ENCODE data around the gene CNTNAP2.
"Not testable (repeated sequence)": the region's sequence is repeated elsewhere in the genome, so short reads cannot be mapped to it uniquely, and the experiment has no call there.

The CNTNAP2 gene

GRCh38 chr7:147089608-147090007 lies 973.0 kb downstream of the CNTNAP2 start:
- no peak for DNase-seq (ENCODE audit: low read depth)
- H3K4me3 ChIP-seq (ENCODE audit: low read depth, low read length): no peak overlapping the region

- DNase-seq (ENCODE audit: low read depth): no peak
- no peak overlapping the region for H3K4me3 ChIP-seq (ENCODE audit: low read depth, low read length)
These were observed 980.0 kb downstream of the CNTNAP2 start for GRCh38 chr7:147096629-147097028.

DNA sequence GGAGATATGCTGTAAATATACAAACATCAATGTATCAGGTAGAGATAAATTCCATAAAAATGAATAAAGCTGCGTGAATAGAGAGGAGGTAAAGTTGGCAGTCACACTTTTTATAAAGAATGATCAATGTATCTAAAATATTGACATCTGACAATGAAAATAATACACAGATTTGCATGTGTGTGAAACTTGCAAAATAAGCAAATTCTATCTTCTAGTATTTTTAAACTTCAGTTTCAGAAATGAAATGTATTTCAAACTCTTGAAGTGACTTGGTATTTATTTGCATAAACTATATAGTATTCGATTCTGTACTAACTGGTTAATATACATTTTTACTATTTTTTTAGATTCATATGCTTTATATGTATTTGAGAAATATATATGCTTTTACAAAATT lies 986.6 kb downstream of the CNTNAP2 start:
- H3K4me3 ChIP-seq (ENCODE audit: low read depth, low read length): no peak overlapping the region
- no peak for DNase-seq (ENCODE audit: low read depth)

DNA sequence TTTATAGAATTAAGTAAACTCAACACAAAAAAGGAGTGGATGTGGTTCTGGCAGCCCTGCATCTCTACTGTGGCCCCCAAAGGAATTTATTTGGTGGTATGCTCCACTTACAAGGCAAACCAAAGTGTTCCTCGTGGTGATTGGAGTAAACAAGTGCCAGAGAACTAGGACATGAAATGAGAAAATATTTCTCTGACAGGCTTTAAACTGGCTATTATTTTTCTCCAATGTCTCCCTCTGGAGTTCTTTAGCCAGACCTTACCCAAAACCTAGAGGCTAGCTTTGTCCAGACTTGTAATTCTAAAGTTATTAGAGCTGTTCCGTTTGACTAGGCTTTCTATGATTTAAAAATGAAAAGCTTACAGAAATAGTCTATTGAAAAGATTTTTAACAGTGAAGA lies 990.1 kb downstream of the CNTNAP2 start:
- DNase-seq (ENCODE audit: low read depth): no peak
- H3K4me3 ChIP-seq (ENCODE audit: low read depth, low read length): no peak overlapping the region

DNA sequence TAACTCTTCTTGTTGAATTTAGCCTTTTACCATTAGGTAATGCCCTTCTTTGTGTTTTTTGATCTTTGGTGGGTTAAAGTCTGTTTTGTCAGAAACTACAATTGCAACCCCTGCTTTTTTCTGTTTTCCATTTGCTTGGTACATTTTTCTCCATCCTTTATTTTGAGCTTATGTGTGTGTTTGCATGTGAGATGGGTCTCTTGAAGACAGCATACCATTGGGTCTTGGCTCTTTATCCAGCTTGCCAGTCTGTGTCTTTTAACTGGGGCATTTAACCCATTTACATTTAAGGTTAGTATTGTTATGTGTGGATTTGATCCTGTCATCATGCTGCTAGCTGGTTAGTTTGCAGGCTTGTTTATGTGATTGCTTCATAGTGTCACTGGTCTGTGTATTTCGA lies 997.9 kb downstream of the CNTNAP2 start:
- DNase-seq (ENCODE audit: low read depth); H3K4me3 ChIP-seq (ENCODE audit: low read depth, low read length): not testable (repeated sequence)

DNA sequence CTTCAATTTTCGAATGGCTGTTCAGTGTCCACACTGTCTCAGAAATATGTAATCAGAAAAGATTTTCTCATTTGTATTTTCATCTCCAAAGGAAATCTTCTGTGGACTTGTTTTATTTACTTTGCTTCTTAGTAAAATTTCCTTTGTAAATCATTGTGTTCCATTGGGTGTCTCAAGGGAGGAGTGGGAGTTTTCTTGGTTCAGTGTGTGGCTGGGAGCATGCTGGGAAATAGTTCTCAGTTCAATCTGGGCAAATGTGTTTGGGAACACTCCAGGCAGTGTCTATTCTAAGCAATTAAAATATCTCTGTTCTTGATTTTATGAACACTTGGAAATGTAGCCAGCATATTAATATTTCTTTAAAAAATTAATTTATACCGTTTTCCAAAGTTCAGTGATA lies 1019.8 kb downstream of the CNTNAP2 start:
- no peak overlapping the region for H3K4me3 ChIP-seq (ENCODE audit: low read depth, low read length)
- peak; percentile 0 for DNase-seq (ENCODE audit: low read depth)

GRCh38 chr7:147145194-147145593 lies 1028.6 kb downstream of the CNTNAP2 start:
- no peak for DNase-seq (ENCODE audit: low read depth)
- H3K4me3 ChIP-seq (ENCODE audit: low read depth, low read length): no peak overlapping the region

GRCh38 chr7:147146169-147146568 lies 1029.6 kb downstream of the CNTNAP2 start:
- H3K4me3 ChIP-seq (ENCODE audit: low read depth, low read length): no peak overlapping the region
- no peak for DNase-seq (ENCODE audit: low read depth)

GRCh38 chr7:147151661-147152060 lies 1035.1 kb downstream of the CNTNAP2 start:
- H3K4me3 ChIP-seq (ENCODE audit: low read depth, low read length): no peak overlapping the region
- DNase-seq (ENCODE audit: low read depth): no peak

GRCh38 chr7:147153571-147153970 lies 1037.0 kb downstream of the CNTNAP2 start:
- no peak for DNase-seq (ENCODE audit: low read depth)
- no peak overlapping the region for H3K4me3 ChIP-seq (ENCODE audit: low read depth, low read length)

- DNase-seq (ENCODE audit: low read depth): no peak
These were observed 1044.8 kb downstream of the CNTNAP2 start for GRCh38 chr7:147161405-147161804.

GRCh38 chr7:147170341-147171012 lies 1053.9 kb downstream of the CNTNAP2 start:
- no peak for DNase-seq (ENCODE audit: low read depth)
- no peak overlapping the region for H3K4me3 ChIP-seq (ENCODE audit: low read depth, low read length)

More at GRCh38 chr7:147161405-147161804, 1044.8 kb downstream of the CNTNAP2 start:
- H3K4me3 ChIP-seq (ENCODE audit: low read depth, low read length): no peak overlapping the region

DNA sequence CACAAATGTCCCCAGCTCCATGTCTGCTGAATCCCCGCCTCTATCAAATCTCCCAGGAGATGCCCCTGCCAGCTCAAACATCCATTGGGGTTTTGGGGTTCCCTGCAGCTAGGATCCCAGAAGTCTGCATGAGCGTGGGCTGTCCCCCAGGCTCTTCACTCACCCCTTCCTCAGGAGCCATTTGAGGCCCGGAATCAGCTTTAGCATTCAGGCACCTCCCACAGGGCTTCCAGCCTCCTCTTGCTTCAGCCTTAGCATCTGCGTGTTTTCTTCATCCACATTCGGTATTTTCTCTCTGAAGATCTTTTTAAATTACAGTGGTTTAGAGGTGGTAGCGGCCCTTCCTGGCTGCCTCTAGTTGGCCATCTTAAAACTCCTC lies 1054.4 kb downstream of the CNTNAP2 start:
- no peak overlapping the region for H3K4me3 ChIP-seq (ENCODE audit: low read depth, low read length)
- no peak for DNase-seq (ENCODE audit: low read depth)

DNA sequence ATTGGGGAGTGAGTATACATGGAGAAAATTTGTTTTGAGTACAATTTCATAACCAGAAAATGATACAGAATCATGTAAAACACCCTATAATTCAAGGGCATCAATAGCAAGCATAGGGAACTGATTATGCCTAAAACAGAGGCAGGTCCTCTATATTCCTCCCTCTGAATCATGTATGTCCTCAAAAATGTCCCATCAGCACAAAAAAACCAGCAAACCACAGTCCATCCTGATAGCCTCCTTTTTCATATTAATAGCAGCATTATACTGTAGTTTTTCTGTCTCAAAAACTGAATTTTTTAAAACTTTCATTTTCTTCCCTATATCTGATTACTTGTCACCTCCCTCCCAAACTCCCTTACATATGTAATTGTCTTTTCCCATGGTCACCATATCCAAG lies 1057.3 kb downstream of the CNTNAP2 start:
- no peak for DNase-seq (ENCODE audit: low read depth)
- no peak overlapping the region for H3K4me3 ChIP-seq (ENCODE audit: low read depth, low read length)

GRCh38 chr7:147182874-147183273 lies 1066.3 kb downstream of the CNTNAP2 start:
- peak; percentile 8 for DNase-seq (ENCODE audit: low read depth)
- no peak overlapping the region for H3K4me3 ChIP-seq (ENCODE audit: low read depth, low read length)

- no peak for DNase-seq (ENCODE audit: low read depth)
- H3K4me3 ChIP-seq (ENCODE audit: low read depth, low read length): no peak overlapping the region
These were observed 1066.7 kb downstream of the CNTNAP2 start for GRCh38 chr7:147183276-147183675.

DNA sequence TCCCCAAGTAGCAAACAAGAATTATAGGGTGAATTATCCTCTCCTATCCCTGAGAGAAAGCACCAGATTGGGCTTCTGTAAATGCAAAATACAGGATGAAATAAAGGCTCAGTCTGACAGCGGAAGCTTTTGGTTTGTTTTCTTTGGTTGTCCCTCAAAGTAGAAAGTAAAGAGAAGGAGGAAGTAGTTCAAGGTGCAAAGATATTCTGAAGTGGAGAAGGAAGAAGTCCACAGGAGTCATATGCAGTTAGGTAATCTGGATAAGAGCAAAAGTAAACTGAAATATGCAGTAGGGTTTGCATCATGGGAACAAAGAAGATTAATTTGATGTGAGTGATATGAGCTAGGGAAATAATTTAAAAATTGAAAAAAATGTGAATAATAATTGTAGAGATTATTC lies 1071.9 kb downstream of the CNTNAP2 start:
- no peak overlapping the region for H3K4me3 ChIP-seq (ENCODE audit: low read depth, low read length)
- no peak for DNase-seq (ENCODE audit: low read depth)

DNA sequence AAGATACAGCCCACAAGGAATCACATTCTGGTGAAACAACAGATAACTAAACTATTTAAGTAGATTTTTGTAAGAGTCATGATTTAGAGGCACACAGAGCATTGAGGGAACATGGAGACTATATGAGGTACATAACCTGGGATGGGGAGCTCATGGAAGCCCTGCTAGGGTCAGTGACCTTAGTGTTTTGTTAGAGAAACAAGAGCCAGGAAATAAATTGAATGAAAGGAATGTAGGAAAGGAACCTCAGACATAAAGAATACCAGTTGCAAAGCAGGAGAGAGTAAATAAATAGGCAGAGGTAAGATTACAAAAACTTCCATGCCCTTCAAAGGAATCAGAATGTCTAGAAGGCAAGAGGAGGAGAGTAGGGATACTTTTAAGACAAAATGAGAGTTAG lies 1076.9 kb downstream of the CNTNAP2 start:
- no peak for DNase-seq (ENCODE audit: low read depth)
- H3K4me3 ChIP-seq (ENCODE audit: low read depth, low read length): no peak overlapping the region

DNA sequence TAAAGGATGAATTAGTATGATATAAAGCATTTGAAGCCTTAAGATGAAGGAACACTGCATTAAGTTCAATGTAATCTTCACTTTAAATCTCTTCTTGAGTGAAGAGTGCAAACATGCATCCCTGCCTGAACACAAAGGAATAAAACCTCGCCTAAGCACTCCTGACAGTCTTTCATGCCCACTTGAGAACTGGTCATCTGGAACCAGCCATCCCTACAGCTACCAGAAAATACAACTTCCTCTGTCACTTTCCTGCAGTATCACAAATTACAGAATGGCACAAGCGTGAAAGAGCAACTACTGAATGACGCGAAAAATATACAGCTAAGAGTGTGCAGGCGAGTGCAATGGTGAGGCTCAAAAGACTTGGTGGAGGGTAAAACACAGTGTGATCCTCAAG lies 1079.9 kb downstream of the CNTNAP2 start:
- no peak for DNase-seq (ENCODE audit: low read depth)

DNA sequence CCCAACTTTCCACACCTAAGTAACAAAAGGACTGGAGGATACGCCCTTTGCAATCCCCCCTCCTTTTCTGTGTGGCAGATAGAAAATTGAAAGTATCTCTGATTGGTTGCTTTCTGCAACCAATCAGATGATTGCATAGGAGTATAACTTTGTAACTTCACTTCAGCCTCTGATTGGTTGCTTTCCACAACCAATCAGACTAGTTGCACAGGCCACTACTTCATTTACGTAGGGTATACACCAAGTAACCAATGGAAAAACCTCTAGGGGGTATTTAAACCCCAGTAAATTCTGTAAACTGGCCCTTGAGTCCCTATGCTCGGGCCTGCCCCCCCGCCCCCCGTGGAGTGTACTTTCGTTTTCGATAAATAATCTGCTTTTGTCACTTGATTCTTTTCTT lies 1080.4 kb downstream of the CNTNAP2 start:
- no peak for DNase-seq (ENCODE audit: low read depth)
- no peak overlapping the region for H3K4me3 ChIP-seq (ENCODE audit: low read depth, low read length)

More for the DNA sequence above, 1079.9 kb downstream of the CNTNAP2 start:
- no peak overlapping the region for H3K4me3 ChIP-seq (ENCODE audit: low read depth, low read length)

- no peak overlapping the region for H3K4me3 ChIP-seq (ENCODE audit: low read depth, low read length)
- no peak for DNase-seq (ENCODE audit: low read depth)
These were observed 1083.3 kb downstream of the CNTNAP2 start for GRCh38 chr7:147199868-147200267.

DNA sequence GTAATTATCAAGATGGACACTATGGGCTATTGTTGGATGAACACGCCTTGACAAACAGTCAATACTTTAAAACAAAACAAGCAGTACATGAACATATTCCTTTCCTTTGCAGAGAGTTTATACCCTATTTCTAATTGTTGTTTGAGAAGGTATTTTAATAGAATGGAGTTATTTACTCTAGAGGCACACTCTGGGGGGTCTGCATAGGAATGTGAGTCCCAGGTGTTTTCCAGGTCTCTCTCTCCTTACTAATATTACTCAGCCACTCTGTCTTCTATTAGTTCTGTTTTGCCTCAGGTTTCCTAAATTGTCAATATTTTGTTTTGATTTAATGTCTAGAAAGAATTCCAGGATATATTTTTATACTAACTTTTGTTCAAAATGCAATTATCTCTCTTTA lies 1091.4 kb downstream of the CNTNAP2 start:
- no peak overlapping the region for H3K4me3 ChIP-seq (ENCODE audit: low read depth, low read length)
- DNase-seq (ENCODE audit: low read depth): no peak

Data from skeletal muscle cell (primary cell).